Esophagus muscularis mucosa (tissue), 4 donors: ENCODE measurements around the gene RFNG. TPM values are rescaled to one million over a fixed set of nuclear protein-coding genes. Genes with fewer than 3 reads are reported as not detected.
A peak's percentile ranks its signal among the peaks of the same experiment; 100 is the strongest.

Source experiments
- DNase-seq: peaks from one replicate; pipeline ENCODE4 v3.0.0-alpha.2; 2017; ENCODE audit errors: extremely low spot score
- H3K27ac ChIP-seq, 4 donors: fragments of 200-600 bp; sonication (generic); replicated peaks in 1 of 4; 1 replicate in 3 of 4; 2 replicates in 1 of 4; pipeline ENCODE4 v1.5.1; 2016 to 2019; ENCODE audit warnings: mild to moderate bottlenecking in 1 of 4
- H3K27me3 ChIP-seq, 4 donors: fragments of 200-600 bp; sonication (generic); one replicate each; pipeline versions ENCODE4 v1.5.1 to v1.6.0; 2016 to 2019
- H3K36me3 ChIP-seq, 4 donors: fragments of 200-600 bp; sonication (generic); one replicate each; pipeline ENCODE4 v1.5.1; 2016 to 2019
- H3K4me1 ChIP-seq, 4 donors: fragments of 200-600 bp; sonication (generic); one replicate each; pipeline ENCODE4 v1.5.1; 2016 to 2019
- H3K4me3 ChIP-seq, 4 donors: fragments of 200-600 bp; sonication (generic); 1 replicate in 2 of 4; 2 replicates in 2 of 4; pipeline ENCODE4 v1.5.1; 2016 to 2019; ENCODE audit warnings: mild to moderate bottlenecking in 4 of 4, moderate library complexity in 1 of 4
- H3K9me3 ChIP-seq, 4 donors: fragments of 200-600 bp; sonication (generic); 1 replicate in 3 of 4; 2 replicates in 1 of 4; pipeline ENCODE4 v1.5.1; 2016 to 2019
- EP300 ChIP-seq: sonication (generic); formaldehyde crosslinking; IDR thresholded peaks from one replicate; pipeline ENCODE4 v1.6.1; 2017; ENCODE audit warnings: antibody characterized with exemption
- POLR2A ChIP-seq: fragments of 450-650 bp; IDR thresholded peaks from one replicate; pipeline ENCODE4 v1.6.1; 2017; ENCODE audit warnings: antibody characterized with exemption, moderate library complexity, mild to moderate bottlenecking, low read depth
- POLR2AphosphoS5 ChIP-seq, 2 donors: sonication (generic); formaldehyde crosslinking; IDR thresholded peaks; one replicate each; pipeline ENCODE4 v1.6.1; 2017; ENCODE audit warnings: antibody characterized with exemption in 2 of 2
- WGBS: methylation state at CpG from one replicate; pipeline ENCODE4 v1.1.5; 2018; 5-methylcytosine and 5-hydroxymethylcytosine counted together
- intact Hi-C: fragments of 100-400 bp; cut with DNase I; formaldehyde crosslinking; loops from one replicate; pipeline ENCODE4 v1.15.1; 2023
- total RNA-seq, 4 donors: library from RNA; depleted of rRNA; stranded (reverse); fragments of >200 nt; gene quantifications; one replicate each; pipeline versions ENCODE4 v1.1.0 to v1.2.1, GENCODE V29; 2016
- TF ChIP-seq, protein P1 (sequence below), 3 experiments: fragments of 200-600 bp in 2 of 3; fragments of 450-650 bp in 1 of 3; sonication (generic) in 2 of 3; IDR thresholded peaks; one replicate each; pipeline ENCODE4 v1.5.1; 2017 to 2019; ENCODE audit warnings: antibody characterized with exemption in 3 of 3, mild to moderate bottlenecking in 2 of 3, moderate library complexity in 1 of 3

RFNG gene
- total RNA-seq, 4 donors from 2014 or later, result 32.4 to 54.8 (median 42.5) TPM

DNA sequence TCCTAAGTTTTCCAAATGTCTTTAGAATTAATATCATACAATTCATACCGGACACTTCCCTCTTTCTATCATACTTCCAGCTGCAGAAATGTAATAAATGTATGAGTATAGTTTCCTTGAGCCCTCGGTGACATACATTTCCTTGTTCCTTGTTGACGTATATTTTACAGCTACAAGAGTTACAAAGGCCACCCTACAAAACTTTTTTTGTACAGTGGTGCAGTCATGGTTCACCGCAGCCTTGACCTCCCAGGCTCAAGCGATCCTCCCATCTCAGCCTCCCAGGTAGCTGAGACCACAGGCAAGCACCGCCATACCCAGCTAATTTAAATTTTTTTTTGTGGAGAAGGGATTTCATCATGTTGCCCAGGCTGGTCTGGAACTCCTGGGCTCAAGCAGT, 21.2 kb upstream of the RFNG start:
- peaks cover 0 to 3% (median 0%) of the 10 kb centered on the region in 4 donors for H3K4me1 ChIP-seq
- intact Hi-C loops, result no loop called here
- no peak for TF ChIP-seq POLR2A
- TF ChIP-seq, protein P1, sequence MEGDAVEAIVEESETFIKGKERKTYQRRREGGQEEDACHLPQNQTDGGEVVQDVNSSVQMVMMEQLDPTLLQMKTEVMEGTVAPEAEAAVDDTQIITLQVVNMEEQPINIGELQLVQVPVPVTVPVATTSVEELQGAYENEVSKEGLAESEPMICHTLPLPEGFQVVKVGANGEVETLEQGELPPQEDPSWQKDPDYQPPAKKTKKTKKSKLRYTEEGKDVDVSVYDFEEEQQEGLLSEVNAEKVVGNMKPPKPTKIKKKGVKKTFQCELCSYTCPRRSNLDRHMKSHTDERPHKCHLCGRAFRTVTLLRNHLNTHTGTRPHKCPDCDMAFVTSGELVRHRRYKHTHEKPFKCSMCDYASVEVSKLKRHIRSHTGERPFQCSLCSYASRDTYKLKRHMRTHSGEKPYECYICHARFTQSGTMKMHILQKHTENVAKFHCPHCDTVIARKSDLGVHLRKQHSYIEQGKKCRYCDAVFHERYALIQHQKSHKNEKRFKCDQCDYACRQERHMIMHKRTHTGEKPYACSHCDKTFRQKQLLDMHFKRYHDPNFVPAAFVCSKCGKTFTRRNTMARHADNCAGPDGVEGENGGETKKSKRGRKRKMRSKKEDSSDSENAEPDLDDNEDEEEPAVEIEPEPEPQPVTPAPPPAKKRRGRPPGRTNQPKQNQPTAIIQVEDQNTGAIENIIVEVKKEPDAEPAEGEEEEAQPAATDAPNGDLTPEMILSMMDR (IDR thresholded peaks at IDR 0.05), result no peak
- TF ChIP-seq POLR2AphosphoS5 (IDR thresholded peaks at IDR 0.05), result no peak
- no peak for TF ChIP-seq EP300
- no peak for DNase-seq
- WGBS, result 83% methylated on average over 6 of the region's 6 CpGs
- H3K4me3 ChIP-seq, result no peak overlapping the region
- H3K27me3 ChIP-seq, result no peaks in the 10 kb centered on the region
- H3K9me3 ChIP-seq, result no peaks in the 10 kb centered on the region
- no peaks in the 10 kb centered on the region for H3K36me3 ChIP-seq
- H3K27ac ChIP-seq, result no peak overlapping the region

DNA sequence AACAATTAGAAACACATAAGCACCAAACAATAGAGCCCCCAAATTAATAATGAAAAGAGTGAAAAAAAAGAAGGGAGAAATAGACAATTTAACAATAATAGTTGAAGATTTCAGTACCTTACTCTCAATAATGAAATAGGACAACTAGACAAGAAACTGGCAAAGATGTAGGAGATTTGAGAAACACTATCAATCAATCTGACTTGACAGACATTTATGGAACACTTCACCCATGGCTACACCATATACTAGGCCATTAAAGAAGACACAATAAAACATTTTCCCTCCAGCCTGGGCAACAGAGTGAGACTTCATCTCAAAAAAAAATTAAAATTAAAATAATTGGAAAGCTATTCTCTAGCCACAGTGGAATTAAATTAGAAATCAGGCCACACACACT, 19.0 kb upstream of the RFNG start:
- TF ChIP-seq, protein P1 (IDR thresholded peaks at IDR 0.05), result no peak
- no peak for TF ChIP-seq POLR2A
- no peak for TF ChIP-seq EP300
- no peak for TF ChIP-seq POLR2AphosphoS5 (IDR thresholded peaks at IDR 0.05)
- H3K4me1 ChIP-seq, result peaks cover 9 to 10% (median 9%) of the 10 kb centered on the region in 4 donors
- no peak for DNase-seq
- intact Hi-C loops, result no loop called here
- no peak overlapping the region for H3K4me3 ChIP-seq
- H3K36me3 ChIP-seq, result no peaks in the 10 kb centered on the region
- H3K9me3 ChIP-seq, result no peaks in the 10 kb centered on the region
- H3K27me3 ChIP-seq, result no peaks in the 10 kb centered on the region
- no peak overlapping the region for H3K27ac ChIP-seq

DNA sequence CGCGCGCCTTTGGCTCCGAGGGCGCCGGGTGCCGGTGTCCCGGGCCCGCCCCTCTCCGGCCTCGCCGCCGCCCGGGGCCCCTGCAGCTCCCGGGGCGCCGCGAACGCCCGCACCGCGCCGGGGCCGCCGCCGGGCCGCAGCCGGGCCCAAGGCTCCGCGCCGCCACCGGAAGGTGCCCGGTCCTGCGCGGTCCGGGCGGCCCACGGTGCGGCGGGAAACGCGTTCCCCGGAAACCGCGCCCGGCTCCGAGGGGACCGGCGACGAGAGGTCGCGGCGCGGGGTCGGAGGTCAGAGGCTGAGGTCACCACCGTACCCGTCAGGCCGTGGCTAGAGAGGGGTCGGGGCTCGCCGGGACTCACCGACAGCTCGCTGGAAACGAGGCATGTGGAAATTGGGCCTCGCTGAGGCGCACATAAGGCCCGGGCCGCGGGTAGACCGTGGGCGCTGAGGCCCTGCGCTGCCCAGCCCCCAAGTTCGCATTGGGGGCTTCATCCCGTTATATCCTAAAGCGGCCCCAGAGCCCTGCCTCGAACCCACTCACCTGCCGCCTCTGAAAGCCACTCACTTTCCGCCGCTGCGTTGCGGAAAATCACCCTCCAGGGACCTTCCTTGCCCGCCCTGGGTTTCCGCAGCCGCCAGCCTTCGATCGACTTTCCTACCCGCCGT, 14.2 kb upstream of the RFNG start, which contains the start of gene DUS1L:
Gene DUS1L, minus strand, starts transcription at position 167 of the 666 bp plus-strand sequence. CDS start 745 bp downstream, outside the sequence.
- no peak for TF ChIP-seq EP300
- TF ChIP-seq POLR2AphosphoS5 (IDR thresholded peaks at IDR 0.05), result peak; percentile 65 to 81
- H3K4me1 ChIP-seq, result peaks cover 25 to 33% (median 28%) of the 10 kb centered on the region in 4 donors
- peak within 1 kb of the TSS; percentile 80 to 90 (median 86) for H3K4me3 ChIP-seq
- WGBS, result 44% methylated on average over 22 of the region's 88 CpGs
- peaks cover 16 to 36% (median 34%) of the 10 kb centered on the region in 4 donors for H3K36me3 ChIP-seq
- H3K9me3 ChIP-seq, result no peaks in the 10 kb centered on the region
- peak within 1 kb of the TSS; percentile 79 to 91 (median 88) for H3K27ac ChIP-seq
- no peak for DNase-seq
- intact Hi-C loops, result no loop called here
- no peaks in the 10 kb centered on the region for H3K27me3 ChIP-seq

DNA sequence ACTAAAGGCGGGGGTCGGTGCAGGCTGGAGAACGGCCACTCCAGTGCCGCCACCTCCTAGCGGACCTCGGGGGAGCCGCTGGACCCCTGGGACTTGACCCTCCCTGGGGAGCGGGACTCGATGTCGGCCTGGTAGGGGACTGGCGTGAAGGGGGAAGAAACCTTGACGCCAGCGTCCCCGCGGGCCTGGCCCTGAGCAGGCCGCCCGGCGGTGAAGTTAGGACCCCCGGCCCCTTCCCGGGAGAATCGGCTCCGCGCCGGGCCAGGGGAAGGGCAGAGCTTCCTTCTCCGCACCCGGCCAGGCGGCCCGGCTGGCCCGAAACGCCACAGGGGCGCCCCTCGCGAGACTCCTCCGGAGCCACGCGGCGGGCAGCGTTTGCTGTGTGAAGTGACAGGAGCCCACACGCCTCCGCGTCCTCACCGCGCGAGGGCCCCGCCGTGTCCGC, 13.6 kb upstream of the RFNG start:
- Histone ChIP-seq H3K9me3 (no peaks in the 10 kb centered on the region), H3K4me3 (peak overlapping the region; percentile 80 to 90 (median 86)), H3K4me1 (peaks cover 25 to 33% (median 28%) of the 10 kb centered on the region in 4 donors), H3K27ac (peak overlapping the region; percentile 79 to 91 (median 88)), H3K27me3 (no peaks in the 10 kb centered on the region), H3K36me3 (peaks cover 16 to 42% (median 39%) of the 10 kb centered on the region in 4 donors)
- intact Hi-C loops, result no loop called here
- no peak for TF ChIP-seq POLR2A
- TF ChIP-seq, protein P1 (IDR thresholded peaks at IDR 0.05), result no peak
- TF ChIP-seq EP300, result no peak
- no peak for TF ChIP-seq POLR2AphosphoS5 (IDR thresholded peaks at IDR 0.05)
- no peak for DNase-seq
- WGBS, result 5% methylated on average over 8 of the region's 47 CpGs

DNA sequence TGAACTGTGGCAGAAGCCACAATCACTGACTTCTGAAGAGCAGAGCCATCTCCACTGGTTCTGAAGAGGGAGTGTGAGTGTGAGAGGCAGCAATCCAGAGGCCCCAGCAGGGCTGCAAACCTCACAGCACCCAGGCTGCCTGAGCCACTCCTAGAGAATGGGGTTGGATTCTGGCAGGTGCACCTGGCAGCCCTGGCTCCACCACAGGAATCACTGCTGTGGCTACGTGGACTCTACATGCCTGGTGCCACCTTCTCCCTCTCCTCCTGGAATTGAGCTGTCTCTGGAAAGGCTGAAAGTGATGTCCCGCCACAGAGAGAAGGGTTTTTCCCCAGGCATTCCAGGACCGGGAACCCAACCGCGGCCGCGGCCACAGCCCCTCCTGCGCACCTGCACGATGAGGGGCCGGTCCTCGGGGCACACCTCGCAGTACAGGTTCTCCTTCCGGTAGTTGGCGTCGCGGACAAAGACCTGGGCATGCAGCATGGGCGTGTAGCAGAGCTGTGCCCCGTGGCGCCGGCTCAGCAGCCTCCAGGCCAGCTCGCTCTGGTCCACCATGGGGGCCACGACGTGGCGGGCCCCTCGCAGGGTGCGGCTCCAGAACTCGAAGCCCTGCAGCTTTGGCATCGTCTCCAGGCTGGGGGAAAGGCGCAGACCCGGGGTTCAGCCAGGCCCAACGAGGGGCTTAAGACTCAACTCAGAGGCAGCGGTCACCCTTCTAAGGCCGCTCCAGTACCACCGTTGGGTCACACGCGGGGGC, 13.0 kb upstream of the RFNG start:
- TF ChIP-seq EP300, result no peak
- TF ChIP-seq, protein P1 (IDR thresholded peaks at IDR 0.05), result no peak
- TF ChIP-seq POLR2AphosphoS5 (IDR thresholded peaks at IDR 0.05), result no peak
- TF ChIP-seq POLR2A, result no peak
- H3K4me3 ChIP-seq, result peak overlapping the region; percentile 80 to 90 (median 86)
- no peak for DNase-seq
- H3K36me3 ChIP-seq, result peaks cover 17 to 48% (median 45%) of the 10 kb centered on the region in 4 donors
- H3K27me3 ChIP-seq, result no peaks in the 10 kb centered on the region
- intact Hi-C loops, result no loop called here
- H3K27ac ChIP-seq, result peak overlapping the region; percentile 79 to 91 (median 88)
- H3K9me3 ChIP-seq, result no peaks in the 10 kb centered on the region
- 43% methylated on average over 22 of the region's 36 CpGs for WGBS
- H3K4me1 ChIP-seq, result peaks cover 25 to 33% (median 28%) of the 10 kb centered on the region in 4 donors
